MG63 (cell line): Measurements from ENCODE around the gene DENND1A. TPM values are rescaled to one million over a fixed set of nuclear protein-coding genes. Genes with fewer than 3 reads are reported as not detected.

ENCODE experiments used
- DNase-seq: peaks from one replicate; pipeline ENCODE4 v3.0.0-alpha.2; 2020
- H3K27me3 ChIP-seq: fragments of 250-450 bp; sonication (Bioruptor Pico); 2 replicates; pipeline ENCODE4 v1.5.1; 2020; ENCODE audit warnings: mild to moderate bottlenecking, moderate library complexity
- H3K36me3 ChIP-seq: fragments of 250-450 bp; sonication (Bioruptor Pico); 2 replicates; pipeline ENCODE4 v1.5.1; 2020; ENCODE audit warnings: mild to moderate bottlenecking, moderate library complexity
- H3K4me3 ChIP-seq: fragments of 250-450 bp; sonication (Bioruptor Pico); 2 replicates; pipeline ENCODE4 v1.5.1; 2020; ENCODE audit warnings: mild to moderate bottlenecking, moderate library complexity
- H3K9me3 ChIP-seq: fragments of 250-450 bp; sonication (Bioruptor Pico); 2 replicates; pipeline ENCODE4 v1.5.1; 2020; ENCODE audit warnings: mild to moderate bottlenecking, moderate library complexity
- total RNA-seq: library from RNA; depleted of rRNA; stranded (reverse); fragments of >200 nt; shearing (Covaris generic); gene quantifications from 2 replicates; pipeline ENCODE4 v1.2.3, GENCODE V29; 2014; ENCODE audit warnings: low replicate concordance

Gene DENND1A
- total RNA-seq, 1 experiment from 2014 or later: 35.3 TPM

GRCh38 chr9:123378956-123379660 lies 550.8 kb downstream of the DENND1A start:
- no peaks in the 10 kb centered on the region for H3K36me3 ChIP-seq
- H3K27me3 ChIP-seq: no peaks in the 10 kb centered on the region
- H3K9me3 ChIP-seq: no peaks in the 10 kb centered on the region
- H3K4me3 ChIP-seq: no peak overlapping the region
- DNase-seq: no peak

DNA sequence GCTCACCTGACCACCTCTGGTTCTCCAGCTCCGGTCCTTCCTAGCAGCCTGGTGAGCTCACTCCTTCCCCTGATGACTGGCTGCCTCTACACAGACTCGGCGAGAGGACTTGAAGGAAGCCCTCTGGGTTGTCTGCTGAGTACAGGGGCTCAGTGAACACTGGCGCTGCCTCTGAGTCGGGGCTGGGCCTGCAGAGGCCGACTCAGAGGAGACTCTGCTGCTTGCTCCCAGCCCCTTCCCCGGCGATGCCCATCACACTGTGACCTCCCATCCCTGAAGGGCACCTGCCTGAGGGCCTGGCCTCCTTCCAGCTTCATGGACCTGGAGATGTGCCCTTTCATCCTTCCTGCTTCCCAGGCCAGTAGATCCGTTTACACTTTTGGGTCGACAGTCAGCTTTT lies 551.9 kb downstream of the DENND1A start:
- no peaks in the 10 kb centered on the region for H3K27me3 ChIP-seq
- H3K4me3 ChIP-seq: no peak overlapping the region
- no peaks in the 10 kb centered on the region for H3K9me3 ChIP-seq
- no peaks in the 10 kb centered on the region for H3K36me3 ChIP-seq
- no peak for DNase-seq

GRCh38 chr9:123377211-123377971 lies 552.5 kb downstream of the DENND1A start:
- Histone ChIP-seq H3K36me3 (no peaks in the 10 kb centered on the region), H3K27me3 (no peaks in the 10 kb centered on the region), H3K9me3 (no peaks in the 10 kb centered on the region), H3K4me3 (no peak overlapping the region)
- no peak for DNase-seq

DNA sequence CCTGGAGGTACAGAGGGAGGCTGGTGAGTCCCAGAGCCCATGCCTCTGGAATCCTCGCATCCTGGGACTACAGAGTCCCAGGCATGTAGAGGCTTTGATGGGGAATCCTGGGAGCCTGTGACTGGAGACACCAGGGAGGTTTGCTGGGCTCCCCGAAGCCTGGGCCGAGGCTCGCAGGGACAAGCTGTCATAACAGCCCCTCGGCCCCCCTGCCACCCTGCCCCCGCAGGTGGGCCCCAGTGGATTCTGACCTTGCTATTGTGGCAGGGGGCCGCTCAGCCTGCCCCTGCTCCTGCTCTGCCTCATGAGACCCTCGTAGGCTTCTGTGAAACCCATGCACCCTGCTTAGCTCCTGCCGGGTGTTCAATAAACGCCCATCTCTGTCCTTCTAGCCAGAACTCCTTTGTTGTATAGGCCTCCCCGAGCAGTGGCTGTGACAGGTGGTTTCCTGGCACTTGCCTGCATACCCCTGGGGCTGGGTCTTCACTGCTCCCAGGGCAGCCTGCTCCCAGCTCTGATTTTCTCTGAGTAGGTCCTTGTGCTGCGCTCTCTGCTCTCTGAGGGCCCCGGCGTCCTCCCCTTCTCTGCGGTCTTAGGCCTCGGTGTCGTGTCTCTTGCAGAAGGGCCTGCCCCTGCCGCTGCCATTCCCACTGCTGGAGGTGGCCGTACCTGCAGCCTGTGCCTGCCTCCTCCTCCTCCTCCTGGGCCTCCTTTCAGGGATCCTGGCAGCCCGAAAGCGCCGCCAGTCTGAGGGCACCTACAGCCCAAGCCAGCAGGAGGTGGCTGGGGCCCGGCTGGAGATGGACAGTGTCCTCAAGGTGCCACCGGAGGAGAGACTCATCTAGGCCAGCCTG lies 553.5 kb downstream of the DENND1A start:
- DNase-seq: no peak
- Histone ChIP-seq H3K9me3 (no peaks in the 10 kb centered on the region), H3K27me3 (no peaks in the 10 kb centered on the region), H3K36me3 (no peaks in the 10 kb centered on the region), H3K4me3 (no peak overlapping the region)

DNA sequence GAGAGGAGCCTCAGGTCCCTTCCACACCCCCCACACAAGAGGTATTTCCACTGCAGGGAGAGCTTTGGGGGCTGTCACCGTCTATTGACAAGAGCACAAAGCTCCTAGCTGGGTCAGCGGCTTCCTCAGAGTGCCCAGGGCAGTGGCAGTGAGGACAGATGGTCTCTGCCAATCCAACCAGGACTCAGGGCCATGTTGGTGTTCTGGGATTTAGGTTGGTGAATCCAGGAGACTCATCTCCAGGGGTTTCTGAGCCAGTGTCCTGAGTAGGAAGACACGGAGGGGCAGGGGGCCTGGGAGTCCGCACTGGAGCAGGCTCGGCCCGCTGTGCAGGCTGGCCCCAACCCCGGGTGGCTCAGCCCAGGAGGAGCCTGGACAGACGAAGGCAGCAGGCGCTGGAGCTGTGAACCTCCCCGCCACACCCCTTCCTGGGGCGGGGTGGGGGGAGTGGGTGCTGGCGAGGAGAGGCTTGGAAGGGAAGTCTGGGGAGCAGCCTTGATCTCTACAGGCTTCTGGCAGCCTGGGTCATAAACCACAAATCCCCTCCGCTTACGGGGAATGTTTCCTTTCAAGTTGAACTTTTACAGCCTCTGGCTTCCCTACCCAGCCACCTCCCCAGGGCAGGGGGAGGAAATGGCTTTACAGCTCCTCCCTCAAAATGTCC lies 554.3 kb downstream of the DENND1A start:
- DNase-seq: peak; percentile 94
- Histone ChIP-seq H3K9me3 (no peaks in the 10 kb centered on the region), H3K4me3 (no peak overlapping the region), H3K27me3 (no peaks in the 10 kb centered on the region), H3K36me3 (no peaks in the 10 kb centered on the region)

- DNase-seq: no peak
- no peaks in the 10 kb centered on the region for H3K36me3 ChIP-seq
- no peaks in the 10 kb centered on the region for H3K27me3 ChIP-seq
- H3K9me3 ChIP-seq: no peaks in the 10 kb centered on the region
- no peak overlapping the region for H3K4me3 ChIP-seq
These were observed 556.0 kb downstream of the DENND1A start for GRCh38 chr9:123373946-123374345.

GRCh38 chr9:123373447-123373923 lies 556.4 kb downstream of the DENND1A start:
- H3K27me3 ChIP-seq: no peaks in the 10 kb centered on the region
- DNase-seq: no peak

DNA sequence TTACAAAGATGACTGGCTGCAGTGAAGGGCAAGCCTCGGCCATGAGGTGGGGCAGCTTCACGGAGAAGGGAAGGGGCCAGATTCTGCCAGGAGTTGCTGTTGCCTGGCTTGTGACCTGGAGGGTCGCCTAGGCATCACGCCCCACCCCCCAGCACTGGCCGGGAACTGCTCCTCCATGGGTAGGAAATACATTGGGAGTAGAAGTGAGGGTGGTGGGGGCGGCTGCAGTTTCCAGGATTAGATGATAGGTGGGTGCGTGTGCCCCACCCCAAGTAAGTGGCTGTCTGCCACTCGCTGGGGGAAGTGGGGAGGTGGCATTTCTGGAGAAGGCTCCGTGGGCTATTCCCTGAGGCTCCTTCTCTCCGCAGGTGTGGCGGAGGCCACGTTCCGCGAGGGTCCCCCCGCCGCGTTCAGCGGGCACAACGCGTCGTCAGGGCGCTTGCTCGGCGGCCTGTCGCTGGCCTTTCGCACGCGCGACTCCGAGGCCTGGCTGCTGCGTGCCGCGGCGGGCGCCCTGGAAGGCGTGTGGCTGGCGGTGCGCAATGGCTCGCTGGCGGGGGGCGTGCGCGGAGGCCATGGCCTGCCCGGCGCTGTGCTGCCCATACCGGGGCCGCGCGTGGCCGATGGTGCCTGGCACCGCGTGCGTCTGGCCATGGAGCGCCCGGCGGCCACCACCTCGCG lies 557.0 kb downstream of the DENND1A start:
- Histone ChIP-seq H3K36me3 (no peaks in the 10 kb centered on the region), H3K4me3 (no peak overlapping the region), H3K9me3 (no peaks in the 10 kb centered on the region), H3K27me3 (no peaks in the 10 kb centered on the region)
- DNase-seq: no peak

More at GRCh38 chr9:123373447-123373923, 556.4 kb downstream of the DENND1A start:
- Histone ChIP-seq H3K9me3 (no peaks in the 10 kb centered on the region), H3K36me3 (no peaks in the 10 kb centered on the region), H3K4me3 (no peak overlapping the region)

DNA sequence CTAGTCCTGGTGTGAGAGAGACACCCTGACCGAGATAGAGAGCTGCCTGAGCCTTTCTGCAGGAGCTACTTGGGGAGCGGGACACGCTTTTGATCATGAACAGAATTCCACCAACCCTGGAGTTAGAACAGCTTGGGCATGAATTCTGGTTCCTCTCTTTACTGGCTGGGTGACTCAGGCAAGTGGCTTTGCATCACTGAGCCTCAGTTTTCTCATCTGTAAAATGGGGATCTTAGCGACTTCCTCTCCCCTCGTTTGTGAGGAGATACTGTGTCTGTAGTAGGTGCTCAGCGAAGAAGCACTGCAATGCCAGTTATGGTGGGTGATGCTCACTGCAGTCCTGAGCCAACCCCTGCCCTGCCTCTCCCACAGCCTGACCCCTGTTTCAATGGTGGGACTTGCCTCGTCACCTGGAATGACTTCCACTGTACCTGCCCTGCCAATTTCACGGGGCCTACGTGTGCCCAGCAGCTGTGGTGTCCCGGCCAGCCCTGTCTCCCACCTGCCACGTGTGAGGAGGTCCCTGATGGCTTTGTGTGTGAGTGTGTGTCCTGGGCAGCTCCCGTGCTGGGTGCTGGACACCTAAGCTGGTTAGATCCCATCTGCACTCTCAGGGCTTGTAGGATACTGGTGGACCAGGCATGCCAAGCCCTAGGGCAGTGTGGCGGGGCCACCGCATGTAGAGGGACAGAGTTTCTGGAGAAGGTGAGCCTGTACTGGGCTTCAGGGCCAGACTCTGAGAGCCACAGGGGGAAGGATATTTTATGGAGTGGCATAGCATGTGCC lies 557.9 kb downstream of the DENND1A start:
- H3K4me3 ChIP-seq: no peak overlapping the region
- no peaks in the 10 kb centered on the region for H3K36me3 ChIP-seq
- no peak for DNase-seq
- H3K9me3 ChIP-seq: no peaks in the 10 kb centered on the region
- no peaks in the 10 kb centered on the region for H3K27me3 ChIP-seq

GRCh38 chr9:123371228-123371584 lies 558.7 kb downstream of the DENND1A start:
- Histone ChIP-seq H3K9me3 (no peaks in the 10 kb centered on the region), H3K27me3 (no peaks in the 10 kb centered on the region), H3K36me3 (no peaks in the 10 kb centered on the region), H3K4me3 (no peak overlapping the region)
- DNase-seq: no peak

DNA sequence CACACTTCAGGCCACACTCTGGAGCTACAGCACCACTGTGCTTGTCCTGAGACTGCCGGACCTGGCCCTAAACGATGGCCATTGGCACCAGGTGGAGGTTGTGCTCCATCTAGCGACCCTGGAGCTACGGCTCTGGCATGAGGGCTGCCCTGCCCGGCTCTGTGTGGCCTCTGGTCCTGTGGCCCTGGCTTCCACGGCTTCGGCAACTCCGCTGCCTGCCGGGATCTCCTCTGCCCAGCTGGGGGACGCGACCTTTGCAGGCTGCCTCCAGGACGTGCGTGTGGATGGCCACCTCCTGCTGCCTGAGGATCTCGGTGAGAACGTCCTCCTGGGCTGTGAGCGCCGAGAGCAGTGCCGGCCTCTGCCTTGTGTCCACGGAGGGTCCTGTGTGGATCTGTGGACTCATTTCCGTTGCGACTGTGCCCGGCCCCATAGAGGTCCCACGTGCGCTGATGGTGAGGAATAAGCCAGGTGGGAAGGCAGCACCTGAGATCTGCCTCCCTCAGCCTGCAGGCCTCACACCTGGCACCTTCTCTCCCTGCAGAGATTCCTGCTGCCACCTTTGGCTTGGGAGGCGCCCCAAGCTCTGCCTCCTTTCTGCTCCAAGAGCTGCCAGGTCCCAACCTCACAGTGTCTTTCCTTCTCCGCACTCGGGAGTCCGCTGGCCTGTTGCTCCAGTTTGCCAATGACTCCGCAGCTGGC lies 559.2 kb downstream of the DENND1A start:
- H3K27me3 ChIP-seq: no peaks in the 10 kb centered on the region

GRCh38 chr9:123370108-123370507 lies 559.8 kb downstream of the DENND1A start:
- Histone ChIP-seq H3K27me3 (no peaks in the 10 kb centered on the region), H3K36me3 (no peaks in the 10 kb centered on the region), H3K9me3 (no peaks in the 10 kb centered on the region), H3K4me3 (no peak overlapping the region)
- no peak for DNase-seq

More for the DNA sequence above, 559.2 kb downstream of the DENND1A start:
- no peak for DNase-seq
- H3K36me3 ChIP-seq: no peaks in the 10 kb centered on the region
- no peaks in the 10 kb centered on the region for H3K9me3 ChIP-seq
- H3K4me3 ChIP-seq: no peak overlapping the region

DNA sequence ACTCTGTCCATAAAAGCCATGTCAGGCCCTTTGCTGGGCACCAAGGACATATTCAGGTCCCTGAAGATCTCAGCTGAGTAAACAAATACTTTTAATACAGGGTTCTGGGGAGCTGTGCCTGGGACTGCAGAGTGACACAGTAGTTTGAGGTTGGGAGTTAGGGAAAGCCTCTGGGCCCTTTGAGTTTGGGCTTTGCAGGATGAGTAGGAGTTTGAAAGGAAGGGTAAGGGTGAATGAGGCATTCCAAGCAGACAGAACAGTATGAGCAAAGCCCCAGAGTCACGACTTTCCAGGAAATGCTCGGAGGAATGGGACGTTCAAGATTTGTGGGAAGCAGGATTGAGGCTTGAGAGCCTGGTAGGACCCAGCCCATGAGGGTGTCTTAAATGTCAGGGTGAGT lies 560.6 kb downstream of the DENND1A start:
- H3K27me3 ChIP-seq: no peaks in the 10 kb centered on the region
- H3K9me3 ChIP-seq: no peaks in the 10 kb centered on the region
- no peak for DNase-seq
- no peaks in the 10 kb centered on the region for H3K36me3 ChIP-seq
- no peak overlapping the region for H3K4me3 ChIP-seq

DNA sequence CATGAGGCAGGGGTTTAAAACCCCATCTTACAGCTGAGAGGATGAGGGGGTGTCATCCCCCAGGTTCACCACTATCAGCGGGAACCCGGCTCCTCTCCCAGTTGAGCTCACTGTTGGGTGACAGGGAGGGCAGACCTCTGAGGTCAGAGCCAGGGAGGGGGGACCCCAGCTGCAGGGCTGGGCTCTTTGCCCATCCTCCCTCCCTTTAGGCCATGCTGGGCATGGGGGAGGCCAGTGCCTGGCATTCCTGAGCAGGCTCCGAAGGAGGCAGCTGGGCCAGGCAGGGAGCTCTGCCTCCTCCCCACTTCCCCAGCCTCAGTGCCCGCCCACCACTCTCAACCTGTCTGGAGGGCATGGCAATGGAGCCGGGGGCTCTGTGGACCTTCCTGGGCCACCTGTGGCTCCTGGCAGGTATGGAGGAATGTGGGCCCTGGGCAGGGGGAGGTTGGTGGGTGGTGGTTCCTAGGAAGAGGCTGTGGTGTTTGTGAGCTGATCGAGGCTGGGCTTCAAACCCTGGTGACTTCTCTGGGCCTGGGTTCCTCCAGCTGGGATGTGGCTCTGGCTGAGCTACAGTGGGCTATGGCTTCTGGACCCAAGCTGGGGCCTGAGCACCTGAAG lies 561.3 kb downstream of the DENND1A start:
- DNase-seq: no peak
- no peak overlapping the region for H3K4me3 ChIP-seq
- H3K9me3 ChIP-seq: no peaks in the 10 kb centered on the region
- no peaks in the 10 kb centered on the region for H3K27me3 ChIP-seq
- H3K36me3 ChIP-seq: no peaks in the 10 kb centered on the region

DNA sequence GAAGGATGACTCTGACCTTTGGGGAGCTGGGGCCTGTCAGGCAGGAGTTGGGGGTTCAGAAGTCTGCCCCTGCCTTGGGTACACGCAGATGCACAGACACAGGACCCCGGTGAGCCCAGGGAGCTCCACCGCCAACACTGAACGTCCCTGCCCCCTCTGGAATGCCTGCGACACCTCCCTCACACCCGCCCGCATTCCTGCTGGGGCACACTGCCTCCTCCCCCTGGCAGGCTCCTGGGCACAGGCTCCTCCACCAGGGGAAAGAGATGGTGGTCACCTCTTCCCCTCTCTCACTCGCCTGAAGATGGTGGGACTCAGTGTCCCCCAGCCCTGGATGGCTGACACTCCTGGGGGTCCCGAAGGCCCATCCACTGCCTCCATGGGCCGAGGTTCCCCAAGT lies 561.9 kb downstream of the DENND1A start:
- peak; percentile 21 for DNase-seq
- Histone ChIP-seq H3K4me3 (no peak overlapping the region), H3K9me3 (no peaks in the 10 kb centered on the region), H3K27me3 (no peaks in the 10 kb centered on the region), H3K36me3 (no peaks in the 10 kb centered on the region)
